GM12864 (cell line): ENCODE data around the gene SEMA6A.

ENCODE experiments used
- DNase-seq: peaks from one replicate; pipeline ENCODE4 v3.0.0-alpha.2; 2011; ENCODE audit warnings: low read depth
- H3K4me3 ChIP-seq: 2 replicates; pipeline ENCODE4 v1.5.1; 2011; ENCODE audit warnings: mild to moderate bottlenecking, low read depth, low read length, control low read depth
- CTCF ChIP-seq: IDR thresholded peaks from 2 replicates; pipeline ENCODE4 v1.5.1; 2011; ENCODE audit warnings: low read depth, mild to moderate bottlenecking, moderate library complexity, low read length, control low read depth, inconsistent platforms; ENCODE audit errors: missing control alignments

SEMA6A gene

DNA sequence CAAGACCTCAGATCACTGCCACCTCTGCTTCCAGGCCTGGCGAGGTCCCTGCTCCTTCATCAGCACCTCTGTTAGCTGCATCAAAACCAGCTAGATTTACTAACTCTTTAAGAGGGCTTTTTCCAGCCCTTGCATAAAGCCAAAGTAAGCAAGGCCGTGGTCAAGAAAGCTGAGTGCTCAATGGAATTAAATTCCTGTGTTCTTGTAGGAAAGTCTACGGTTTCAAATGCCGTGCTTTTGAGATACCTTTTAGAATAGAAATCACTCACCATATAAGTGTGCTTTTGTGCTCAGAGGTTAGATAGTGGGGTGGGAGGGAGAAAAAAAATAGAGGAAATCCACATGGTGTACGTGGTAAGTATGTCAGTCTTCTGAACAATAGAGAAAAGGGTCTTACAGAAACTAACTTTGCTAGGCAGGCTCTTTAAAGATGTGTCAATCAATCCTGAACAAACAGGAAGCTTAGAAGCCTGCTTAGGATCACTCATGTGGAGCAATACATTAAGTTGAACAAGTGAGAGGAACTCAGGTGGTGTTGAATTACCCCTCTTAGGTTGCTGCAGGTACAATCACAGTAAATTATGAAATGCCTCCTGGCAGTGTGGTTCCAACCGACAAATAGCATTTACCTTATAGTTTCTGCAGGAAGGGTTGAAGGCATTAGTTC lies 79.7 kb downstream of the SEMA6A start:
- no peak overlapping the region for H3K4me3 ChIP-seq
- DNase-seq: no peak
- no peak for TF ChIP-seq CTCF

DNA sequence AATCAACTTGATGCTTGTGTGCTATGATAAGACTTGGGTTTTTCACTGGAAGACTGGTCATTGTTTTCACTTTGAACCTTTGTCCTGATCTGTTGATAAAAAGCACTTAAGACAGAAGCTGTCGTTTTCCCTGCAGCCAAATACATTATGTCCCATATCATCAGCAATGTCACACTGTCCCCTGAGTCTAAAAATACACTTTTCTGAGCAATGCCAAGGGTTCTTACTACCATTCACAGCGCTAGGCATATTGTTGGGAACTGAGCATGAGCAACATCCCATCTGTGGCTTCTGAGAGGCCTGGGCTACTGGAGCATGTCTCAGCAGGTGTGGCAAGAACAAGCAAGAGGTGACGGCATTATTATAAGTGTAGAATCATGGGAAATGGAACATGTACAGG lies 81.8 kb downstream of the SEMA6A start:
- TF ChIP-seq CTCF: no peak
- DNase-seq: no peak
- no peak overlapping the region for H3K4me3 ChIP-seq

- DNase-seq: no peak
- TF ChIP-seq CTCF: no peak
- H3K4me3 ChIP-seq: no peak overlapping the region
These were observed 82.5 kb downstream of the SEMA6A start for GRCh38 chr5:116492016-116492623.

DNA sequence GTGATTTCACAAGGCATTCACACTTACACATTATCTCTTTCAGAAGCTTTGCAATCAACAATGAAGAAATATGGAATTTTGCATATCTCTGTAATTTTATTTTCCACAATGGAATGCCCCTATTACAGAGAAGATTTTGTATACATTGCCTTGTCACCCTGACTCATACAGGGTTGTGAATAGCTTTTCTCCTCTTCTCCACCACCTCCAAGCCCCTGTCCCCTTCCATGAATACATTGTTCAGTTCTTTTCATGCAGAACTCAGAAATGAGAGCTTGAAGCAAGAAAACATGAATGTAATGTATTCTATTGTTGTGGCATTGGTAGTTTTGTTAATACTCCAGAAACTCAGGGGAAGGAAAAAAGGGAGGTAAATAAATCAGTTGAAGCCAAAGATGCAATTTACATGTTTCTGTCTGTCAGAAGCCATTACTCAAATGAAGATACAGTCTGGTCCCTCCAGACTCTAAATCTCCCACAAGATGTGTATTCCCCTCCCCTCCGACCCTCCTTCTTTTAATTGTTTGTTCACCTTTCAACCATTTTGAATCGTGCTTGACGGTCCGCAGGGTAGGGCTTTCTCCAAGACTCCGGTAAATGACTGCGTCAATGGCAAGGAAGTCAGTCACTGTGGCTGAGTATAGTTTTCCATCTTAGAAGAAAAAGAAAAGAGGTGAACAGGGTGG lies 86.1 kb downstream of the SEMA6A start:
- TF ChIP-seq CTCF: no peak
- no peak for DNase-seq
- H3K4me3 ChIP-seq: no peak overlapping the region

DNA sequence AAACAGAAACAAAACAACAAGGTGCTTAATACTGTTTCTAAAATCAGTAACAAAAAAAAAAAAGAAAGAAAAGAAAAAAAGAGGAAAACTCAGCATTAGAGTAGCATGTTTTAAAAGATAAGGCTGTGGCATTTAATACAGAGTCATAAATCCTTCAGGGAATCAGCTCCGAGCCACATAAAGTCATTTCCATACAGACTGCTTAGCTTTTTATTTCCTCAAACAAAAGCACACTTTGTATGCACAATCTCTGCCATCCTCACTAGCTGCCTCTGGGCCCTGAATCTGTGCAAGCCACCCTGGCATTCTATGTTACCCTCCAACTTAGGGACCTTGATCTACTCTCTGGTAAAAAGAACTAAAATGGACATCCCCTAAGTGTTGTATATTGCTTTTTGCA lies 87.6 kb downstream of the SEMA6A start:
- H3K4me3 ChIP-seq: no peak overlapping the region
- DNase-seq: no peak
- TF ChIP-seq CTCF: no peak

DNA sequence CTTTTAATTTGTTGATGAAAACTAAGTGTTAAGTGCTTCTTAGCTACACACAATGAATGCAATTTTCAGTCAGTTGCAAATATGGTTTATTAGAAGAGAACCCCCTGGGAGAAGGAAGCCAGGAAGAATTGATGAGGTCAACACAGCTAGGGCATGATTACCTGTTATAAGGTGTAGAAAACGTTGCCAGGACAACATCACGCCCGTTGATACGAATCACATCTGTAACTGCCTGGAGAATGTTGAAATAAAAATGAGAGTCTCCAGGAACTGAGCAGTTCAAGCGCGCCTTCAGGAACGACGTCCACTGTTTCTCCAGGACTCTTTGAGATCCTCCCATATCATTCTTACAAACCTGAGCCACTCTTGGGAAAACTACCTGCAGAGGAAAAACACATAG lies 88.0 kb downstream of the SEMA6A start:
- no peak overlapping the region for H3K4me3 ChIP-seq
- no peak for TF ChIP-seq CTCF
- DNase-seq: no peak
